RWPE1 (cell line): Measurements from ENCODE around the gene DPYSL4.

Source experiments
- CTCF ChIA-PET: fragments of 350-600 bp; sonication (Branson Sonifier 250); formaldehyde crosslinking; extraction: SDS; loops from one replicate; lab custom pipeline; 2021; lab: Yijun Ruan, JAX
- POLR2A ChIA-PET: fragments of 400-600 bp; formaldehyde crosslinking; extraction: SDS; loops from one replicate; lab custom pipeline; 2020; ENCODE audit warnings: antibody characterized with exemption; ENCODE audit not compliant: low non-redundant PET; lab: Yijun Ruan, JAX
- DNase-seq: peaks from one replicate; pipeline ENCODE4 v3.0.0; 2012; ENCODE audit warnings: low spot score
- H3K27ac ChIP-seq: fragments of 450-650 bp; 2 replicates; pipeline ENCODE4 v1.5.1; 2017
- TF ChIP-seq, protein P1 (sequence below): fragments of 450-650 bp; conservative IDR thresholded peaks from 2 replicates; pipeline ENCODE4 v1.5.1; 2017; ENCODE audit warnings: low read depth, mild to moderate bottlenecking

DPYSL4 gene

GRCh38 chr10:132152896-132153580 lies 33.7 kb upstream of the DPYSL4 start:
- no peak overlapping the region for H3K27ac ChIP-seq
- CTCF ChIA-PET = interaction anchor here (0.6 to 2.0 kb wide), 2 partner anchors 10 to 253 kb away, joined by 3 to 11 read pairs; no protein-coding TSS in a partner anchor

GRCh38 chr10:132153616-132154217 lies 33.0 kb upstream of the DPYSL4 start:
- H3K27ac ChIP-seq = no peak overlapping the region
- CTCF ChIA-PET = interaction anchor here (0.6 to 2.0 kb wide), 2 partner anchors 11 to 254 kb away, joined by 3 to 11 read pairs; no protein-coding TSS in a partner anchor
- TF ChIP-seq, protein P1, sequence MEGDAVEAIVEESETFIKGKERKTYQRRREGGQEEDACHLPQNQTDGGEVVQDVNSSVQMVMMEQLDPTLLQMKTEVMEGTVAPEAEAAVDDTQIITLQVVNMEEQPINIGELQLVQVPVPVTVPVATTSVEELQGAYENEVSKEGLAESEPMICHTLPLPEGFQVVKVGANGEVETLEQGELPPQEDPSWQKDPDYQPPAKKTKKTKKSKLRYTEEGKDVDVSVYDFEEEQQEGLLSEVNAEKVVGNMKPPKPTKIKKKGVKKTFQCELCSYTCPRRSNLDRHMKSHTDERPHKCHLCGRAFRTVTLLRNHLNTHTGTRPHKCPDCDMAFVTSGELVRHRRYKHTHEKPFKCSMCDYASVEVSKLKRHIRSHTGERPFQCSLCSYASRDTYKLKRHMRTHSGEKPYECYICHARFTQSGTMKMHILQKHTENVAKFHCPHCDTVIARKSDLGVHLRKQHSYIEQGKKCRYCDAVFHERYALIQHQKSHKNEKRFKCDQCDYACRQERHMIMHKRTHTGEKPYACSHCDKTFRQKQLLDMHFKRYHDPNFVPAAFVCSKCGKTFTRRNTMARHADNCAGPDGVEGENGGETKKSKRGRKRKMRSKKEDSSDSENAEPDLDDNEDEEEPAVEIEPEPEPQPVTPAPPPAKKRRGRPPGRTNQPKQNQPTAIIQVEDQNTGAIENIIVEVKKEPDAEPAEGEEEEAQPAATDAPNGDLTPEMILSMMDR = no peak
- POLR2A ChIA-PET = no interaction called here
- no peak for DNase-seq

More at GRCh38 chr10:132152896-132153580, 33.7 kb upstream of the DPYSL4 start:
- TF ChIP-seq, protein P1 = no peak
- POLR2A ChIA-PET = no interaction called here
- DNase-seq = no peak

- TF ChIP-seq, protein P1 = no peak
- H3K27ac ChIP-seq = no peak overlapping the region
- CTCF ChIA-PET = no interaction called here
- POLR2A ChIA-PET = no interaction called here
- DNase-seq = no peak
These were observed 32.3 kb upstream of the DPYSL4 start for GRCh38 chr10:132154440-132154839.

DNA sequence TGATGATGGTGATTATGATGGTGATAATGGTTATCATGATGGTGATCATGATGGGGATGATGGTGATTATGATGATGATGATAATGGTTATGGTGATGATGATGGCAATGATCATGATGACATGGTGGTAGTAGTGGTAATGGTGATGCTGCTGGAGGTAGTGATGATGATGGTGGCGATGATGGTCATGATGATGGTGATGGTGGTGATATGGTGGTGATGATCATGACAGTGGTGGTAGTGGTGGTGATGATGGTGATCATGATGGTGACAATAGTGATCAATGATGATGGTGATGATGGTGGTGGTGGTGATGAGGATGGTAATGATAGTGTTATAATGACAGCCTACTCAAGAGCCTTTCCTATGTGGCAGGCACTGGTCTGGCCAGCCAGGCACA lies 31.8 kb upstream of the DPYSL4 start:
- no peak overlapping the region for H3K27ac ChIP-seq
- ChIA-PET POLR2A (no interaction called here), CTCF (interaction anchor here (0.5 kb wide), 1 partner anchor 956 kb away, joined by 5 read pairs; no protein-coding TSS in a partner anchor)
- no peak for DNase-seq
- TF ChIP-seq, protein P1 = no peak

DNA sequence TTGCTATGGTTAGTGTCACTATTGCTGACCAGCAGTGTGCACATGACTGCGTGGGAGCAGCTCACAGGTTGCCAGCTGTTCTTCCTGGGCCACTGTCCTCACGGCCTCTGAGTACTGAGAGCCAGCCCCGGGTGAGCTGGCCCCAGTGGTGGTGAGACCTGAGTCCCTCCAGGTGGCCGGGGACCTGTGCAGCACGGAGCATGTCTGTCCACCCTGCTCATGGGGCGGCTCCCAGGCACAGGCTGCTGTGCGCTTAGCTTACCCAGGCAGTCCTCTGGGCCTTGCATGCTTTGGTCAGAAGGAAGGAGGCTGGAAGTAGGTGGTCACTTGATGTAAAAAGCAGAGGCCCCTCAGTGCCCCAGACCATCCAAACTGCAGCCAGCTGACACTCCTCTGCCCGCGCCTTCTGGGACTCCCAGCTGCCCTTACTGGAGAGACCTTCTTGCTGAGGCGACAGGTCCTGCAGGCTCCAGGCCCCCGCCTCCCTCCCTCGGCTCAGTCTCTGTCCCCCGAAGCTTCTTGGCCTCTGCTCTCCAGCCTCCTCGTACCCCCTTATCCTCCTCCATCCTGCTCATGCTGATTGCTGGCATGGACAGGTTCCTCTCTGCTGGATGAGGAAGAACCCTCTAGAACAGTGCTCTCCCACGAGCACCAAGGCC lies 30.9 kb upstream of the DPYSL4 start:
- DNase-seq = no peak
- ChIA-PET CTCF (interaction anchor here (0.5 kb wide), 1 partner anchor 956 kb away, joined by 5 read pairs; no protein-coding TSS in a partner anchor), POLR2A (no interaction called here)
- TF ChIP-seq, protein P1 = no peak
- no peak overlapping the region for H3K27ac ChIP-seq

- CTCF ChIA-PET = no interaction called here
- H3K27ac ChIP-seq = no peak overlapping the region
- DNase-seq = no peak
- TF ChIP-seq, protein P1 = no peak
- POLR2A ChIA-PET = no interaction called here
These were observed 30.4 kb upstream of the DPYSL4 start for GRCh38 chr10:132156382-132156781.
